Activated naive CD8-positive, alpha-beta T cell treated with anti-CD3 and anti-CD28 coated beads, Interleukin-2, amount 50 U/mL, for 24 hours (primary cell): ENCODE measurements around the gene KIF12.

Experiments used
- ATAC-seq: fragments of 150-1000 bp; cut with Tn5 transposase; one replicate; pipeline ENCODE4 v1.10.0; 2021
- DNase-seq: peaks from one replicate; pipeline ENCODE4 v3.0.0; 2021
- H3K27ac Mint-ChIP-seq: one replicate; pipeline ENCODE4 v1.8.0; 2021; ENCODE audit warnings: mild to moderate bottlenecking, mixed read lengths
- H3K27me3 Mint-ChIP-seq: one replicate; pipeline ENCODE4 v1.8.0; 2021; ENCODE audit warnings: mixed read lengths
- H3K36me3 Mint-ChIP-seq: one replicate; pipeline ENCODE4 v1.8.0; 2021; ENCODE audit warnings: low read depth, mixed read lengths
- H3K4me1 Mint-ChIP-seq: one replicate; pipeline ENCODE4 v1.8.0; 2021; ENCODE audit warnings: mixed read lengths
- H3K4me3 Mint-ChIP-seq: one replicate; pipeline ENCODE4 v1.8.0; 2021; ENCODE audit warnings: mild to moderate bottlenecking, moderate library complexity, mixed read lengths
- H3K9me3 Mint-ChIP-seq: one replicate; pipeline ENCODE4 v1.8.0; 2021; ENCODE audit warnings: mixed read lengths

Gene KIF12

DNA sequence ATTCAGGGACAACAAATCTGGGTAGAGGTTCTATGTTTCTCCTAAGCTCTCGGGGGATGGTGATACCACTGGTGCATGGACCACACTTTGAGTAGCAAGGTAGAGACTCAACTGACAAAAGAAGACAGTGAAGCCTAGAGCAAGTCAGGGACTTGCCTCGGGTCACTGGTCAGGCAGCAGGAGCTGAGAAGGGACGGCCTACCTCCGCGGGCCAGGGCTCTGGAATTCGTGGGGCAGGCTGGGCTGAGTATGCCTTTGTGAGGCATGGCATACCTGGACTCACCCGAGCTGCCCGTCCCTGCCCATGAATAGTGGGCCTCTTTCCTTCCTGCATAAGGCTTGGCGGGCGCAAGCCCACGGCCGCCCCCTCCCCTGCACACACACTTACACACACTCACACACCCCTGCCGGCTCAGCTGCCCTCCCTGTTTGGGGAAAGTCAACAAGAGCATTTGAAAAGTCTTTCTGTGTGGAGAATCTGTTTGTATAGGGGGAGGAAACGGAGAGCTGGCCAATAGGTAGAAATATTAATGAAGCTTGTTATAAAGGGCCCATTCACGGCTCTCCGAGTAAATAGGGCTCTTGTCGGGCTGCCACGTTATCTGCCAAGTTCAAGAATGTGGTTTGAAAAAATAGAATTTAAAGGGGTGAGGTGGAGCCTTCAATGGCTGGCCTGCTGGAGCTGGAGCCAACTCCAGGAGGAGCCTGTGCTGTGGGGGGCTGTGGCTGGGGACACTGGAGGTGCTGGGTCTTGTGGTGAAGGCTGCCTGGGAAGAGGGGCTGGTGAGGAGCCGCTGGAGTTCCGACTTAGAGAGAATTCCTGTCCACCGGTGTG is 19.1 kb upstream of the KIF12 start:
- no peak for ATAC-seq
- H3K27me3 Mint-ChIP-seq, result peaks cover 15% of the 10 kb centered on the region
- DNase-seq, result no peak
- H3K9me3 Mint-ChIP-seq, result no peaks in the 10 kb centered on the region
- no peaks in the 10 kb centered on the region for H3K4me1 Mint-ChIP-seq
- no peak overlapping the region for H3K27ac Mint-ChIP-seq
- no peaks in the 10 kb centered on the region for H3K36me3 Mint-ChIP-seq
- H3K4me3 Mint-ChIP-seq, result no peak overlapping the region

- Mint-ChIP-seq H3K36me3 (no peaks in the 10 kb centered on the region), H3K4me1 (no peaks in the 10 kb centered on the region), H3K27me3 (peaks cover 15% of the 10 kb centered on the region), H3K9me3 (no peaks in the 10 kb centered on the region), H3K4me3 (no peak overlapping the region), H3K27ac (no peak overlapping the region)
- DNase-seq (no peak), ATAC-seq (no peak)
These were observed 18.5 kb upstream of the KIF12 start for GRCh38 chr9:114117614-114117995.

DNA sequence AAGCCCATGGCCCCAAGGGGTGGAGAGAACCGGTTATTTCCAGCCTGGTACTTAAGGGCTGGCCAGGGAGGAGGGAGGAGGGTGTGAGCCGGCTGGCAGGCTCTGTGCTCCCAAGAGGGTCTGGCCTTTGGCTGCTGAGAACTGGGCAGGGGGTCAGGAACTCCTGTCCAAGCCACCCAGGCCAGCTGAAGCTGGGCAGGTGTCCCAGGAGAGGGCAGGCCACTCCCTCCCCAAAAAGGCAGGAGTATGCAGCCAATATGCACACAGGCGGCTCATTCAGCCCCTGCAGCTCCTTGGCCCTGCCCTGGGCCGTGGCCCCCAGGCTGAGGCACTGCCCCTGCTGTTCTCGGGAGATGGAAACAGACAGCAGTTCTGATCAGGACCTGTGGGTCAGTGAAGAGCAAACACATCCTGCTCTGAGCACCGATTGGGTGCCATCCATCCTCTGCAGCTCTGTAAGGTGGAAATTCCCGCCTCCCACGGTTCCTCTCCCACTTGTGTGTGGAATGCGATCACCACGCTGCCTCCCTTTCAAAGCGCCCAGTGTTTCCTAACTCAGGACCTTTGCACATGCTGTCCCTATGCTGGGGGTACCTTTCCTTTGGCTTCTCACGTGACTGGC is 17.1 kb upstream of the KIF12 start:
- no peaks in the 10 kb centered on the region for H3K36me3 Mint-ChIP-seq
- H3K27me3 Mint-ChIP-seq, result peaks cover 15% of the 10 kb centered on the region
- no peaks in the 10 kb centered on the region for H3K9me3 Mint-ChIP-seq
- ATAC-seq (peak; percentile 25), DNase-seq (no peak)
- H3K4me1 Mint-ChIP-seq, result no peaks in the 10 kb centered on the region
- no peak overlapping the region for H3K27ac Mint-ChIP-seq
- no peak overlapping the region for H3K4me3 Mint-ChIP-seq

GRCh38 chr9:114115654-114116125 is 16.6 kb upstream of the KIF12 start:
- Mint-ChIP-seq H3K36me3 (no peaks in the 10 kb centered on the region), H3K27ac (no peak overlapping the region), H3K4me1 (no peaks in the 10 kb centered on the region), H3K27me3 (peaks cover 15% of the 10 kb centered on the region), H3K4me3 (no peak overlapping the region), H3K9me3 (no peaks in the 10 kb centered on the region)
- no peak for ATAC-seq
- no peak for DNase-seq

DNA sequence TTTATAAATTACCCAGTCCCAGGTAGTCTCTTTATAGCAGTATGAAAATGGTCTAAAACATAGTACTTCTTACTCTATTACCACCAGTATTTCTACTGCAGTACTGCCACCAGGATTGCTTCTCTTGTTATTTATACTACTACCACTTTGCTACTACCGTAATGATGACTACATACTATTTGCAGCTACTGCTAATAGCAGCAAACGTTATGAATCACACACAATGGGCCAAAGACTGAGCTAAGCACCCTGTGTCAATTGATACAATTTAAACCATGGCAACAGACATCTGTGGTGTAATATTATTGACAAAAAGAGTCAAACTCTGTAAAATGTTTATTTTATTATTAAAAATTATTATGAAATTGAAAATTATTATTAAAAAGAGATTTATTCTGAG is 15.3 kb upstream of the KIF12 start:
- H3K27me3 Mint-ChIP-seq, result peaks cover 13% of the 10 kb centered on the region
- no peak for ATAC-seq
- H3K9me3 Mint-ChIP-seq, result no peaks in the 10 kb centered on the region

GRCh38 chr9:114112778-114113584 is 13.9 kb upstream of the KIF12 start:
- DNase-seq, result no peak
- Mint-ChIP-seq H3K4me3 (no peak overlapping the region), H3K27ac (no peak overlapping the region), H3K4me1 (no peaks in the 10 kb centered on the region), H3K27me3 (peaks cover 8% of the 10 kb centered on the region), H3K9me3 (no peaks in the 10 kb centered on the region), H3K36me3 (no peaks in the 10 kb centered on the region)
- no peak for ATAC-seq

More for the DNA sequence above, 15.3 kb upstream of the KIF12 start:
- Mint-ChIP-seq H3K4me1 (no peaks in the 10 kb centered on the region), H3K4me3 (no peak overlapping the region), H3K27ac (no peak overlapping the region), H3K36me3 (no peaks in the 10 kb centered on the region)
- DNase-seq, result no peak

DNA sequence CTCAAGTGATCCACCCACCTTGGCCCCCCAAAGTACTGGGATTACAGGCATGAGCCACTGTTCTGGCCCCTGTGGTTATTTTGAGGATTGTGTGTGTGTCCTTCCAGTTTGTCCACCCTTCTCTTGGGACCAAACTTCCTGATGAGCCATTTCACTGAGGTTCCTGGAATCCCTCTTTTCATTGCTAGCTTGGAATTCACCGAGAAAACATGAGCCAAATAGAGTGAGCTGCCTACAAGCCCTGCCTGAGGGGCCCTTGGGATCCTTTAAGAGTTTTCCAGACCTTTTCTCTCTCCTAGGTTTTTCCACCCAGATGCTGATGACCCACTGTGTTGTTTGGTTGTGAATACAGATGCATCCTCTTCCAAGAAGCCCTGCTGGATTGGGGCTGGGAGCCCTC is 13.2 kb upstream of the KIF12 start:
- ATAC-seq, result no peak
- no peak for DNase-seq

DNA sequence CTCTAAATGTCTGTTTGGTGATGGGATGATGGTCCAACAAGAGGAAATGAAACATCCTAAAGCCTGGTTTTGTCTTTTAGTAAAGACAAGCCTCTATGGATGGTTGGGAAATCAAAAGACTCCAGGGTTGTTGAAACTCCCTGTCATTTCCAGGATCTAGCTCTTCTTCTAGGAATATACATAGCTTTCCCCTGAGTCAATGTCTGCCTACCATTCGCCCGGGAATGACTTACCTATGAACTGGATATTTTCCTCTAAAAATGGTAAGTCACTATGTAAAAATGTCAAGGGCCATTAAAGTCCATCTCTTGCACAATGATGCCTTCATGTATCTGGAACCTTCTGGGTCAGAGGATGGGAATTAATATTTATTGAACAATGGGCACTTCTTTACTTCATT is 11.1 kb upstream of the KIF12 start:
- ATAC-seq, result no peak
- Mint-ChIP-seq H3K27ac (no peak overlapping the region), H3K36me3 (no peaks in the 10 kb centered on the region), H3K27me3 (peaks cover 3% of the 10 kb centered on the region), H3K4me3 (no peak overlapping the region), H3K4me1 (no peaks in the 10 kb centered on the region), H3K9me3 (no peaks in the 10 kb centered on the region)
- no peak for DNase-seq

More for the DNA sequence above, 13.2 kb upstream of the KIF12 start:
- Mint-ChIP-seq H3K9me3 (no peaks in the 10 kb centered on the region), H3K4me1 (no peaks in the 10 kb centered on the region), H3K36me3 (no peaks in the 10 kb centered on the region), H3K27me3 (peaks cover 5% of the 10 kb centered on the region), H3K4me3 (no peak overlapping the region), H3K27ac (no peak overlapping the region)

DNA sequence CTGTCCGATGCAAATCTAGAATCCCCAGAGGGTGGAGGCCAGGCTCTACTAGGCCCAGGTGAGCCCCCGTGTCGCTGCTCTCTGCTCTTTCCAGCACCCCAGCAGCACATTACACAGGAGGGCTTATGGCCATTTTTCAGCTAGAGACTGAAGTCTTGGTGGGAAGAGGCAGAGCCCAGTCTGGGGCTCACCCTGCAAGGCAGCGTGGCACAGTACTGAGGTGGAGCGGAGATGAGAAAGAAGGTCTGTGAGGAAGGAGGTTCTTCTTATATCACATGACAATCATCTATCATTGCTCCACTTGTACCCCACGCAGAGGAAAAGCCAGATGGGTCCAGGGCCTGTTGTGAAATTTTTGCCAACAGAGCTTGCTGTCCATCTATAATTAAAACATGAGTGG is 10.0 kb upstream of the KIF12 start:
- Mint-ChIP-seq H3K36me3 (no peaks in the 10 kb centered on the region), H3K27ac (no peak overlapping the region), H3K4me3 (no peak overlapping the region), H3K27me3 (peaks cover 3% of the 10 kb centered on the region), H3K4me1 (no peaks in the 10 kb centered on the region), H3K9me3 (no peaks in the 10 kb centered on the region)
- DNase-seq, result no peak
- ATAC-seq, result no peak

DNA sequence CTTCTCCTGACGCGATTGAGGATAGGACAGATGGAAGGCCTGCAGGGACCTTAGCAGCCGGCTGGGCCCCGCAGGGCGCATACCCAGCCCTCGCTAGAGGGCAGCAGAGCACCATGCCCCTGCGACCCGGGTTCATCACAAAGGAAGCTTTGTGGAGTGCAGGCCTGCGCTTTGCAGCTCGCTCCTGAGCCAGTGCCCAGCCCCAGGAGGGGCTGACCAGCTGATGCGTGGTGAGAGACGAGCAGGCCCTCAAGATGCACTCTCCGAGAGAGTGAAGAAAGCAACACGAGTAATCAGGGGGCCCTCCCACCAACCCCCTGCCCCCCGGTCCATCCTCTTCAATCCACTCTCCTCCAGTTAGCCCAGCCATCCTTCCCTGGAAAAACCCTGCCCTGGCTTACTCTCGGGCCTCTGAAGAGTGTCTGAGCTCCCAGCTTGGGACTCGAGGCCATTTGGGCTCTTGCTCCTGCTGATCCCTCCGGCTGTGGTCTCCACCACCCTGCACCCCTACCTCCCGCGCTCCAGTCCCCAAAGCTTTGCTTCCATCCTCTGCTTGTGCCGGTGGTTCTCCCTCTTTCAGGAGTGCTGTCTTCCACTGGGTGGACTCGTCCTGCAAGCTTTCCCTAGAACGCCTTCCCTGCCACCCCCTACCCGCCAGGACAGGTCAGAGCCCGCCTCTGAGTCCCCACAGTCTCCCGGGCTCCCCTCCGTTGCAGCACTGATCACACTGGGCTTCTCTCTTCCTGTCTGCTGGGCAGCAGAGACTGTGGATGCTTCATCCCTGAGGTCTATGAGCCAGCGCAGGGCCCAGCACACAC is 9.1 kb upstream of the KIF12 start:
- H3K27me3 Mint-ChIP-seq, result peaks cover 3% of the 10 kb centered on the region
- DNase-seq, result peak; percentile 72
- no peaks in the 10 kb centered on the region for H3K9me3 Mint-ChIP-seq
- peak; percentile 88 for ATAC-seq
- H3K4me1 Mint-ChIP-seq, result no peaks in the 10 kb centered on the region
- H3K36me3 Mint-ChIP-seq, result no peaks in the 10 kb centered on the region
- no peak overlapping the region for H3K4me3 Mint-ChIP-seq
- H3K27ac Mint-ChIP-seq, result no peak overlapping the region

- no peak overlapping the region for H3K27ac Mint-ChIP-seq
- H3K27me3 Mint-ChIP-seq, result peaks cover 7% of the 10 kb centered on the region
- ATAC-seq, result no peak
These were observed 8.4 kb upstream of the KIF12 start for GRCh38 chr9:114107286-114108001.

GRCh38 chr9:114105236-114105635 is 6.1 kb upstream of the KIF12 start:
- DNase-seq (no peak), ATAC-seq (no peak)
- Mint-ChIP-seq H3K27ac (no peak overlapping the region), H3K27me3 (peaks cover 16% of the 10 kb centered on the region), H3K4me1 (no peaks in the 10 kb centered on the region), H3K36me3 (no peaks in the 10 kb centered on the region), H3K4me3 (no peak overlapping the region), H3K9me3 (peaks cover 7% of the 10 kb centered on the region)

More at GRCh38 chr9:114107286-114108001, 8.4 kb upstream of the KIF12 start:
- Mint-ChIP-seq H3K4me1 (no peaks in the 10 kb centered on the region), H3K4me3 (no peak overlapping the region), H3K9me3 (no peaks in the 10 kb centered on the region), H3K36me3 (no peaks in the 10 kb centered on the region)
- DNase-seq, result no peak

DNA sequence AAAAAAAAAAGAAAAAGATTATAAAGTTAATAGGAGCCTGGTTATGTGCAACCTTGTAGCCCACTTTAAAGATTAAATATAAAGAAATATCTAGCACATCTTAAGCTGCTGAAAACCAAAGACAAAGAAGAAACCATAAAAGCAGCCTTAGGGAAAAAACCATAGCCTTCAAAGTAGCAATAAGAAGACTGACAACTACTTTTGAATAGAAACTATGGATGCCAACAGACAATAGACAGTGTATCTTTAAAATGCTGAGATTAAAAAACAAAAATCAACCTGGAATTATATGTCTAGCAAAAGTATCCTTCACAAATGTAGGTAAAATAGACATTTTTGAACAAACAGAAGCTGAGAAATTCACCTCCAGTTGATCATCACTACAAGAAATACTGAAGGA is 3.4 kb upstream of the KIF12 start:
- Mint-ChIP-seq H3K9me3 (peaks cover 7% of the 10 kb centered on the region), H3K4me1 (peaks cover 3% of the 10 kb centered on the region), H3K27me3 (peaks cover 20% of the 10 kb centered on the region), H3K4me3 (no peak overlapping the region), H3K36me3 (no peaks in the 10 kb centered on the region), H3K27ac (no peak overlapping the region)
- no peak for ATAC-seq
- no peak for DNase-seq
